HEK293T (cell line): ENCODE data around the gene UMAD1.

Experiments used
- CTCF ChIA-PET: fragments of 350-600 bp; formaldehyde crosslinking; extraction: SDS; loops from one replicate; lab custom pipeline; 2021; ENCODE audit warnings: antibody characterized with exemption, inconsistent platforms; lab: Yijun Ruan, JAX
- POLR2A ChIA-PET: fragments of 350-600 bp; formaldehyde crosslinking; extraction: SDS; loops from one replicate; lab custom pipeline; 2020; ENCODE audit warnings: antibody characterized with exemption, inconsistent platforms; lab: Yijun Ruan, JAX
- DNase-seq: peaks from one replicate; pipeline ENCODE4 v3.0.0; 2012; ENCODE audit warnings: mixed read lengths; ENCODE audit errors: extremely low spot score
- ARNT ChIP-seq: fragments of 450-650 bp; IDR thresholded peaks from 2 replicates; pipeline ENCODE4 v1.6.1; 2017; ENCODE audit warnings: mild to moderate bottlenecking
- BHLHE40 ChIP-seq: fragments of 450-650 bp; IDR thresholded peaks from 2 replicates; pipeline ENCODE4 v1.6.1; 2016; ENCODE audit warnings: mild to moderate bottlenecking, moderate library complexity, borderline replicate concordance
- CTBP1 ChIP-seq: fragments of 450-650 bp; IDR thresholded peaks from 2 replicates; pipeline ENCODE4 v1.6.1; 2016; ENCODE audit warnings: borderline replicate concordance
- ELF4 ChIP-seq: fragments of 450-650 bp; IDR thresholded peaks from 2 replicates; pipeline ENCODE4 v1.6.1; 2017; ENCODE audit warnings: antibody characterized with exemption
- FOXA1 ChIP-seq: fragments of 450-650 bp; IDR thresholded peaks from 2 replicates; pipeline ENCODE4 v1.6.1; 2016; ENCODE audit warnings: mild to moderate bottlenecking
- FOXK2 ChIP-seq: fragments of 450-650 bp; IDR thresholded peaks from 2 replicates; pipeline ENCODE4 v1.6.1; 2016; ENCODE audit warnings: mild to moderate bottlenecking
- FOXM1 ChIP-seq: fragments of 450-650 bp; IDR thresholded peaks from 2 replicates; pipeline ENCODE4 v1.6.1; 2017; ENCODE audit warnings: mild to moderate bottlenecking, borderline replicate concordance
- HDGF ChIP-seq: fragments of 450-650 bp; IDR thresholded peaks from 2 replicates; pipeline ENCODE4 v1.6.1; 2017; ENCODE audit warnings: antibody characterized with exemption, borderline replicate concordance
- L3MBTL2 ChIP-seq: fragments of 450-650 bp; conservative IDR thresholded peaks from 2 replicates; pipeline ENCODE4 v1.6.1; 2016; ENCODE audit warnings: mild to moderate bottlenecking
- LEF1 ChIP-seq: fragments of 450-650 bp; IDR thresholded peaks from 2 replicates; pipeline ENCODE4 v1.6.1; 2017; ENCODE audit warnings: mild to moderate bottlenecking, borderline replicate concordance
- NFRKB ChIP-seq: fragments of 450-650 bp; IDR thresholded peaks from 2 replicates; pipeline ENCODE4 v1.6.1; 2016; ENCODE audit warnings: mild to moderate bottlenecking, moderate library complexity
- SP1 ChIP-seq: fragments of 450-650 bp; IDR thresholded peaks from 2 replicates; pipeline ENCODE4 v1.6.1; 2017
- SUZ12 ChIP-seq: fragments of 450-650 bp; IDR thresholded peaks from 2 replicates; pipeline ENCODE4 v1.6.1; 2016; ENCODE audit warnings: mild to moderate bottlenecking
- TARDBP ChIP-seq: fragments of 450-650 bp; IDR thresholded peaks from 2 replicates; pipeline ENCODE4 v1.6.1; 2016
- ZNF384 ChIP-seq: fragments of 450-650 bp; IDR thresholded peaks from 2 replicates; pipeline ENCODE4 v1.6.1; 2016
- TF ChIP-seq, protein P1 (sequence below): fragments of 450-650 bp; IDR thresholded peaks from 2 replicates; pipeline ENCODE4 v1.6.1; 2016

UMAD1 gene

DNA sequence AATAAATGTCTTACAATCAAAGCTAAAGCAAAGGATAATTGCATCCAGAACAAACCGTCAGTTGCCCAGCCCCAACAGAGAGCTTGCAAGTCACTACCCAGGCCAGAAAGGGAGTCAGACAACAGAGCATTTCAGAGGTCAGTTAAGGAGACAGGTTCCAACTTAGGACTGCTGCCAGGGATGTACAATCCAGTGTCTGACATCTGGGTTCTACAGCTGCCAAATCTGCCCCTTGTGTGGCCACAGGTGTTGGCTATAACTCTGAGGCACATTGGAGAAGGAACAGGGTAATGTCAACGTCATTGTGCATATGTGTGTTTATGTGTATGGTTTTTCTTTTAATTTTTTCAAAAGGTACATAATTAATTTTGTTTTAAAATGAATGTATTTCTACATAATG lies 242.8 kb downstream of the UMAD1 start:
- CTCF ChIA-PET, result no interaction called here
- POLR2A ChIA-PET, result no interaction called here
- TF ChIP-seq ARNT (no peak), SUZ12 (no peak), SP1 (no peak), TARDBP (no peak), FOXM1 (no peak), FOXA1 (no peak), LEF1 (no peak), BHLHE40 (no peak)
- DNase-seq, result no peak

DNA sequence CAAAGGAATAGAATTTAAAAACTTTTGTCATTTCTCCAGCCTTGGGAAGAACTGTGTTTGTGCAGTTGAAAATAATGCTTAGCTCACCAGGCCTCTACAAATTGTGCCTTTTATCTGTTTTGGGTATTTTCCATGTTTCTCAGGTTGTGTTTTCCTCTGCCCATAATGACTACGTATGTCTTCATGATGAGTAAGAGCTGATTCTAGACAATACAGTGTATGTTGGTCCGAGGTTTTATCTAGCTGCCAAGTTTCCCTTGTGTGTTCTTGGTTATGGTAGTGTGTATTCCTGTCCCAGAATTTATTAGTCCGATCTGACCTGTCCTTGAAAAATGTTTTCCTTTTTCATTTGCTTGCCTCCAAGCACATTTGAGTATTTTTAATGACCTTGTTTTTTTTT lies 244.3 kb downstream of the UMAD1 start:
- ChIA-PET POLR2A (no interaction called here), CTCF (no interaction called here)
- no peak for TF ChIP-seq FOXM1
- TF ChIP-seq, protein P1, sequence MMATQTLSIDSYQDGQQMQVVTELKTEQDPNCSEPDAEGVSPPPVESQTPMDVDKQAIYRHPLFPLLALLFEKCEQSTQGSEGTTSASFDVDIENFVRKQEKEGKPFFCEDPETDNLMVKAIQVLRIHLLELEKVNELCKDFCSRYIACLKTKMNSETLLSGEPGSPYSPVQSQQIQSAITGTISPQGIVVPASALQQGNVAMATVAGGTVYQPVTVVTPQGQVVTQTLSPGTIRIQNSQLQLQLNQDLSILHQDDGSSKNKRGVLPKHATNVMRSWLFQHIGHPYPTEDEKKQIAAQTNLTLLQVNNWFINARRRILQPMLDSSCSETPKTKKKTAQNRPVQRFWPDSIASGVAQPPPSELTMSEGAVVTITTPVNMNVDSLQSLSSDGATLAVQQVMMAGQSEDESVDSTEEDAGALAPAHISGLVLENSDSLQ, result no peak
- no peak for TF ChIP-seq TARDBP
- TF ChIP-seq ELF4, result no peak
- no peak for TF ChIP-seq L3MBTL2

DNA sequence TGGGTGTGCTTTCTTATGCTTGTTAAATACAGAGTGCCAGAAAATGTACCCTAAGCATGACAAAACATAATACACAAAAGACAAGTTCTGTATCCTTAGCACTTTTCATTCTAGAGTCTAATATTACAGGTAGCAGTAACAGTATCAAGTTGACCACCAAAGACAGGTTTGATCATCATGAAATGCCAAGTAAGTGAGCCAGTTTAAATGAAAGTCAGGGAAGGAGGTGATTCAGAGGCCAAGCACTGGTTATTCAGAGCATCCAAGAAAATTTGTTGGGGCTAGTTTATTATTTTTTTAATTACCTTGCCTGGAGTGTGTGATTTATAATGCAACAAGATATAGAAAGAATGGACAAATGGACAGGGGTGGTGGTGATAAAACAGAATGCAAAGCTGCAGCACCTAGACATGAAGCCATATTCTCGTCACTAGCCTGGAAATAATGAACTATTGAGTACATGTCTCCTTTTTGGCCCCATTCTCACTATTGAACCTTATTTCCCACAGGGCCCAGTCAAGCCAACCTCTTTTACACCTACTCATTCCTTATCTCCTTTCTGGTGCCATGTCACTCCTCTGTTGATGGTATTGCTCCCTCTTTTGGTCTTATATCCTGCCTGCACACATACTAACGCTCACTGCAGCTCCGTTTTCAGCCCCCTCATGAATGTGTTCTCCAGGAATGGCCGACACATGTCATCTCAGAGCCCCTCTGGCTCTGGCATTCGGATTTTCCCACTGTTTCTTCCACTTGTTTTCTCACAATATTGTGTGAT lies 249.4 kb downstream of the UMAD1 start:
- CTCF ChIA-PET, result interaction anchor here (0.6 kb wide), 1 partner anchor 209 kb away, joined by 3 read pairs; no protein-coding TSS in a partner anchor
- no peak for TF ChIP-seq ZNF384
- no peak for TF ChIP-seq BHLHE40
- TF ChIP-seq ARNT, result no peak
- no peak for TF ChIP-seq LEF1
- TF ChIP-seq NFRKB, result no peak
- TF ChIP-seq CTBP1, result no peak
- TF ChIP-seq L3MBTL2, result no peak
- TF ChIP-seq HDGF, result no peak
- no peak for TF ChIP-seq SUZ12
- TF ChIP-seq ELF4, result no peak
- DNase-seq, result no peak
- POLR2A ChIA-PET, result no interaction called here

More for the DNA sequence above, 244.3 kb downstream of the UMAD1 start:
- DNase-seq, result no peak

DNA sequence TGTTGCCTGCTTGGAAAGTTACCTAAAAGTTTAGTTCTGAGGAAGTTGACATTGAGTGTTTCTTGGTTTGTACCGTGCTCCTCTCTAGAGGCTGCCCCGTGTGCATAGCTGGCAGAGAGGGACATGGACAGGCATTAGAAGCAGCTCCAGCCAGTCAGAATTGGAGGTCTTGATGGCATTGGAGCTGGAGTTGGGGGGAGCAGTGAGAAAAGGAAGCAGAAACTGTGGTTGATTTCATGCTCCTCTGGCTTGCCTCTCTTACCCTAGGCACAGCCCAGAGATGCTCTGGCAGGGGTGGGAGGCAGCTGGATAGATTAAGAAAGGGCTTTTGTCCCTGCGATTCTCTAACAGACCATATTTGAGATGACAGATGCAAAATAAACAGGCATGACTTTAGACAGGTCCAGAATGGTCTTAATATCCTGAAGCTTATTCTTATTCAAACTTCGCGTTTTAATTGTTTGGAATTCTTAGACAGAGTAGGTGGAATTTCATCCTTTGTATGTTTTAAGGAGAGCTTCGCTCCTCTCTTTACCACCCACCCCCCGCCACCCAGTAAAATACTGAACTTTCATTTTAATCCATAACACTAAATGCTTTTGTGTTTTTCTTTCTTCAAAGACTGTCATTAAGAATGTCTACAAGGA lies 254.6 kb downstream of the UMAD1 start:
- DNase-seq, result no peak
- POLR2A ChIA-PET, result no interaction called here
- TF ChIP-seq FOXK2 (no peak), HDGF (no peak), CTBP1 (no peak), LEF1 (no peak), SP1 (no peak), L3MBTL2 (no peak), TARDBP (no peak), SUZ12 (no peak), ARNT (no peak), BHLHE40 (no peak), FOXM1 (no peak), ELF4 (no peak), FOXA1 (no peak), NFRKB (no peak), ZNF384 (no peak)
- TF ChIP-seq, protein P1, result no peak
- CTCF ChIA-PET, result no interaction called here

DNA sequence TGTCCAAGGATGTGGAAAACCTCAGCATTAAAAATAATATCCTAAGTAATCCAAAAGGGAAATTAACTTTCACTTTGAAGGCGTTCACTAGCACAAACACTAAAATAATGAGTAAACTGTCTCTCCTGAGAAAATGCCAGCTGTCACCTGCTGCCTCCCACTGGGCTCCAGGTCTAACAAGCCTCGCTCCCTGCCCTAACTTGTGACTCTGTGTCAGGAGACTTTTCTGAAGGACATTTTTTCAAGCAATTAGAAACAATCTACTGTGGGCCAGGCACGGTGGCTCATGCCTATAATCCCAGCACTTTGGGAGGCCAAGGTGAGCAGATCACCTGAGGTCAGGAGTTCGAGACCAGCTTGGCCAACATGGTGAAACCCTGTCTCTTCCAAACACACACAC lies 255.2 kb downstream of the UMAD1 start:
- POLR2A ChIA-PET, result no interaction called here
- TF ChIP-seq BHLHE40 (no peak), NFRKB (no peak), FOXK2 (no peak), ELF4 (no peak), SP1 (no peak), FOXM1 (no peak), HDGF (no peak), CTBP1 (no peak), ZNF384 (no peak), LEF1 (no peak), TARDBP (no peak), FOXA1 (no peak), L3MBTL2 (no peak), ARNT (no peak), SUZ12 (no peak)
- TF ChIP-seq, protein P1, result no peak
- DNase-seq, result no peak
- CTCF ChIA-PET, result no interaction called here

DNA sequence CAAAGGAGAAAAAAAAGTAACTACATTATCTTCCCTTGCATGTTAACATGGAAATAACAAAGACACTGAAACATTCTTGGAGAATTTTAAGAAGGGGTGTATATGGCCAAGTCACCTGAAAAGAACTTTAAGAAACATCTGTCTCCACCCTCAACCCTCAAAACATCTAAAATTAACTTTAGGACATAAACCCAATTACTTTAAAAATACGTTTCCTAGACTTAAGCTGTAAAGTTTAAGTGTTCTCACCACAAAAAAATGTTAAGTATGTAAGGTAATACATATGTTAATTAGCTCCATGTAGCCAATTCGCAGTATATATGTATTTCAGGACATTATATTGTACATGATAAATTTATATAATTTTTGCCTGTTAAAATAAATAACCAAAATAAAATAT lies 257.0 kb downstream of the UMAD1 start:
- no peak for DNase-seq
- TF ChIP-seq ELF4, result no peak
- TF ChIP-seq SP1, result no peak
- CTCF ChIA-PET, result no interaction called here
- POLR2A ChIA-PET, result no interaction called here
